Measurements from ENCODE around the gene EXD1. TPM values are rescaled to one million over a fixed set of nuclear protein-coding genes. Genes with fewer than 3 reads are reported as not detected.

The EXD1 gene
- total and polyA plus RNA-seq, 4 donors = not detected

DNA sequence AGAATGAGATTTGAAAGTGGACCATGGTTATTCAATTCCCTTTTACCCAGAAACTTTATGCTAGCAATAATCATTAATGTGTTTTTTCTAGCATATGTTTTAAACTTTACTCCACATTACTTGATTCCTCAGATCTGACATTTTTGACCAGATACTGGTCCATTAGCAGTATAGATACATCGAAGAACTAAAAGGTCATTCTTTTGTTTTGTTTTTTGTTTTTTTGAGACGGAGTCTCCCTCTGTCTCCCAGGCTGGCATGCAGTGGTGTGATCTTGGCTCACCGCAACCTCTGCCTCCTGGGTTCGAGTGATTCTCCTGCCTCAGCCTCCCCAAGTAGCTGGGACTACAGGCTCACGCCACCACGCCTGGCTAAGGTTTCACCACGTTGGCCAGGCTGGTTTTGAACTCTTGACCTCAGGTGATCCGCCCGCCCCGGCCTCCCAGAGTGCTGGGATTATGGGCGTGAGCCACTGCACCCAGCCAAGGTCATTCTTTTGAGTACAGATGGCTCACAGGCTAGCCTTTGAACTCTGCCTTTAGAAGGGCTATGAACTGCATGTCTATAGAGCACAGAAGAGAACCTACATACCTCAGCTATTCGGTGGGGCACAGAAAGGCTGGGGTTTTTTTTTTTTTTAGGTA, 29.1 kb upstream of the EXD1 start:
- Histone ChIP-seq H3K4me3 (ENCODE audit: low read depth in 1 of 3, low read length in 3 of 3) (no peak overlapping the region), H3K27me3 (ENCODE audit: control insufficient read depth in 4 of 4, insufficient read depth in 4 of 4, low read length in 3 of 4) (no peaks in the 10 kb centered on the region), H3K36me3 (ENCODE audit: control insufficient read depth in 4 of 4, insufficient read depth in 3 of 4, low read depth in 1 of 4, low read length in 3 of 4) (peaks cover 5 to 15% (median 11%) of the 10 kb centered on the region in 4 donors), H3K4me1 (ENCODE audit: control insufficient read depth in 4 of 4, insufficient read depth in 4 of 4, low read length in 3 of 4) (peaks cover 15 to 68% (median 47%) of the 10 kb centered on the region in 4 donors), H3K9ac (ENCODE audit: low read depth in 1 of 2, low read length in 2 of 2) (no peak overlapping the region), H3K27ac (ENCODE audit: low read depth in 1 of 2, low read length in 2 of 2) (peak overlapping the region; percentile 83 to 84), H3K9me3 (ENCODE audit: control insufficient read depth in 4 of 4, low read length in 3 of 4) (no peaks in the 10 kb centered on the region)
- WGBS = 36% methylated on average over 12 of the region's 12 CpGs
- peak; percentile 49 for DNase-seq (ENCODE audit: low spot score)
- TF ChIP-seq HNF4G (IDR thresholded peaks at IDR 0.05) = peak; percentile 79
- peak; percentile 71 for TF ChIP-seq YY1 (IDR thresholded peaks at IDR 0.05)
- peak; percentile 92 for TF ChIP-seq SP1 (IDR thresholded peaks at IDR 0.05)
- TF ChIP-seq RAD21 (IDR thresholded peaks at IDR 0.05) = peak in 1 of 2 donors; percentile 44
- peak; percentile 88 for TF ChIP-seq NR2F2 (IDR thresholded peaks at IDR 0.05)
- peak; percentile 47 for TF ChIP-seq FOXA2 (IDR thresholded peaks at IDR 0.05)
- peak; percentile 94 to 95 for TF ChIP-seq HNF4A (conservative IDR thresholded peaks at IDR 0.05)
- TF ChIP-seq, protein P1, sequence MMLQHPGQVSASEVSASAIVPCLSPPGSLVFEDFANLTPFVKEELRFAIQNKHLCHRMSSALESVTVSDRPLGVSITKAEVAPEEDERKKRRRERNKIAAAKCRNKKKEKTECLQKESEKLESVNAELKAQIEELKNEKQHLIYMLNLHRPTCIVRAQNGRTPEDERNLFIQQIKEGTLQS (IDR thresholded peaks at IDR 0.05) = peak; percentile 35
- TF ChIP-seq, protein P2, sequence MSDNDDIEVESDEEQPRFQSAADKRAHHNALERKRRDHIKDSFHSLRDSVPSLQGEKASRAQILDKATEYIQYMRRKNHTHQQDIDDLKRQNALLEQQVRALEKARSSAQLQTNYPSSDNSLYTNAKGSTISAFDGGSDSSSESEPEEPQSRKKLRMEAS (IDR thresholded peaks at IDR 0.05) = peak; percentile 85
- peak in 1 of 2 donors; percentile 55 for TF ChIP-seq EGR1 (IDR thresholded peaks at IDR 0.05; ENCODE audit: low read depth in 2 of 2)
- TF ChIP-seq RXRA (IDR thresholded peaks at IDR 0.05) = peak; percentile 98 to 99
- peak; percentile 61 to 73 for TF ChIP-seq JUND (IDR thresholded peaks at IDR 0.05)
- TF ChIP-seq GABPA (IDR thresholded peaks at IDR 0.05 in 1 of 2, conservative IDR thresholded peaks at IDR 0.05 in 1 of 2) = peak in 1 of 2 donors; percentile 45
- TF ChIP-seq, protein P3, sequence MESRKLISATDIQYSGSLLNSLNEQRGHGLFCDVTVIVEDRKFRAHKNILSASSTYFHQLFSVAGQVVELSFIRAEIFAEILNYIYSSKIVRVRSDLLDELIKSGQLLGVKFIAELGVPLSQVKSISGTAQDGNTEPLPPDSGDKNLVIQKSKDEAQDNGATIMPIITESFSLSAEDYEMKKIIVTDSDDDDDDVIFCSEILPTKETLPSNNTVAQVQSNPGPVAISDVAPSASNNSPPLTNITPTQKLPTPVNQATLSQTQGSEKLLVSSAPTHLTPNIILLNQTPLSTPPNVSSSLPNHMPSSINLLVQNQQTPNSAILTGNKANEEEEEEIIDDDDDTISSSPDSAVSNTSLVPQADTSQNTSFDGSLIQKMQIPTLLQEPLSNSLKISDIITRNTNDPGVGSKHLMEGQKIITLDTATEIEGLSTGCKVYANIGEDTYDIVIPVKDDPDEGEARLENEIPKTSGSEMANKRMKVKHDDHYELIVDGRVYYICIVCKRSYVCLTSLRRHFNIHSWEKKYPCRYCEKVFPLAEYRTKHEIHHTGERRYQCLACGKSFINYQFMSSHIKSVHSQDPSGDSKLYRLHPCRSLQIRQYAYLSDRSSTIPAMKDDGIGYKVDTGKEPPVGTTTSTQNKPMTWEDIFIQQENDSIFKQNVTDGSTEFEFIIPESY (IDR thresholded peaks at IDR 0.05) = no peak
- TF ChIP-seq TAF1 (conservative IDR thresholded peaks at IDR 0.05) = no peak
- TF ChIP-seq, protein P4, sequence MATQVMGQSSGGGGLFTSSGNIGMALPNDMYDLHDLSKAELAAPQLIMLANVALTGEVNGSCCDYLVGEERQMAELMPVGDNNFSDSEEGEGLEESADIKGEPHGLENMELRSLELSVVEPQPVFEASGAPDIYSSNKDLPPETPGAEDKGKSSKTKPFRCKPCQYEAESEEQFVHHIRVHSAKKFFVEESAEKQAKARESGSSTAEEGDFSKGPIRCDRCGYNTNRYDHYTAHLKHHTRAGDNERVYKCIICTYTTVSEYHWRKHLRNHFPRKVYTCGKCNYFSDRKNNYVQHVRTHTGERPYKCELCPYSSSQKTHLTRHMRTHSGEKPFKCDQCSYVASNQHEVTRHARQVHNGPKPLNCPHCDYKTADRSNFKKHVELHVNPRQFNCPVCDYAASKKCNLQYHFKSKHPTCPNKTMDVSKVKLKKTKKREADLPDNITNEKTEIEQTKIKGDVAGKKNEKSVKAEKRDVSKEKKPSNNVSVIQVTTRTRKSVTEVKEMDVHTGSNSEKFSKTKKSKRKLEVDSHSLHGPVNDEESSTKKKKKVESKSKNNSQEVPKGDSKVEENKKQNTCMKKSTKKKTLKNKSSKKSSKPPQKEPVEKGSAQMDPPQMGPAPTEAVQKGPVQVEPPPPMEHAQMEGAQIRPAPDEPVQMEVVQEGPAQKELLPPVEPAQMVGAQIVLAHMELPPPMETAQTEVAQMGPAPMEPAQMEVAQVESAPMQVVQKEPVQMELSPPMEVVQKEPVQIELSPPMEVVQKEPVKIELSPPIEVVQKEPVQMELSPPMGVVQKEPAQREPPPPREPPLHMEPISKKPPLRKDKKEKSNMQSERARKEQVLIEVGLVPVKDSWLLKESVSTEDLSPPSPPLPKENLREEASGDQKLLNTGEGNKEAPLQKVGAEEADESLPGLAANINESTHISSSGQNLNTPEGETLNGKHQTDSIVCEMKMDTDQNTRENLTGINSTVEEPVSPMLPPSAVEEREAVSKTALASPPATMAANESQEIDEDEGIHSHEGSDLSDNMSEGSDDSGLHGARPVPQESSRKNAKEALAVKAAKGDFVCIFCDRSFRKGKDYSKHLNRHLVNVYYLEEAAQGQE (IDR thresholded peaks at IDR 0.05) = peak; percentile 75
- TF ChIP-seq, protein P5, sequence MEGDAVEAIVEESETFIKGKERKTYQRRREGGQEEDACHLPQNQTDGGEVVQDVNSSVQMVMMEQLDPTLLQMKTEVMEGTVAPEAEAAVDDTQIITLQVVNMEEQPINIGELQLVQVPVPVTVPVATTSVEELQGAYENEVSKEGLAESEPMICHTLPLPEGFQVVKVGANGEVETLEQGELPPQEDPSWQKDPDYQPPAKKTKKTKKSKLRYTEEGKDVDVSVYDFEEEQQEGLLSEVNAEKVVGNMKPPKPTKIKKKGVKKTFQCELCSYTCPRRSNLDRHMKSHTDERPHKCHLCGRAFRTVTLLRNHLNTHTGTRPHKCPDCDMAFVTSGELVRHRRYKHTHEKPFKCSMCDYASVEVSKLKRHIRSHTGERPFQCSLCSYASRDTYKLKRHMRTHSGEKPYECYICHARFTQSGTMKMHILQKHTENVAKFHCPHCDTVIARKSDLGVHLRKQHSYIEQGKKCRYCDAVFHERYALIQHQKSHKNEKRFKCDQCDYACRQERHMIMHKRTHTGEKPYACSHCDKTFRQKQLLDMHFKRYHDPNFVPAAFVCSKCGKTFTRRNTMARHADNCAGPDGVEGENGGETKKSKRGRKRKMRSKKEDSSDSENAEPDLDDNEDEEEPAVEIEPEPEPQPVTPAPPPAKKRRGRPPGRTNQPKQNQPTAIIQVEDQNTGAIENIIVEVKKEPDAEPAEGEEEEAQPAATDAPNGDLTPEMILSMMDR (IDR thresholded peaks at IDR 0.05; ENCODE audit: low read depth, low read length, missing input control) = no peak
- peak; percentile 67 for TF ChIP-seq FOXA1 (IDR thresholded peaks at IDR 0.05)

Measured in liver (tissue), 9 donors.